NCI-H510A treated with DMSO at 0.1 percent for 48 hours (cell line): ENCODE results near the gene NPBWR2.
"Not testable (repeated sequence)": the region's sequence is repeated elsewhere in the genome, so short reads cannot be mapped to it uniquely, and the experiment has no call there.

ENCODE experiments used
- DNase-seq: peaks from one replicate; lab custom pipeline; 2025; lab: John Stamatoyannopoulos, UW

NPBWR2 gene

GRCh38 chr20:64143018-64143801, 35.8 kb upstream of the NPBWR2 start:
- no peak for DNase-seq

GRCh38 chr20:64142590-64142989, 35.2 kb upstream of the NPBWR2 start:
- DNase-seq = peak; percentile 79

GRCh38 chr20:64140956-64141355, 33.6 kb upstream of the NPBWR2 start:
- no peak for DNase-seq

- no peak for DNase-seq
Measured at GRCh38 chr20:64140061-64140931, 32.9 kb upstream of the NPBWR2 start.

DNA sequence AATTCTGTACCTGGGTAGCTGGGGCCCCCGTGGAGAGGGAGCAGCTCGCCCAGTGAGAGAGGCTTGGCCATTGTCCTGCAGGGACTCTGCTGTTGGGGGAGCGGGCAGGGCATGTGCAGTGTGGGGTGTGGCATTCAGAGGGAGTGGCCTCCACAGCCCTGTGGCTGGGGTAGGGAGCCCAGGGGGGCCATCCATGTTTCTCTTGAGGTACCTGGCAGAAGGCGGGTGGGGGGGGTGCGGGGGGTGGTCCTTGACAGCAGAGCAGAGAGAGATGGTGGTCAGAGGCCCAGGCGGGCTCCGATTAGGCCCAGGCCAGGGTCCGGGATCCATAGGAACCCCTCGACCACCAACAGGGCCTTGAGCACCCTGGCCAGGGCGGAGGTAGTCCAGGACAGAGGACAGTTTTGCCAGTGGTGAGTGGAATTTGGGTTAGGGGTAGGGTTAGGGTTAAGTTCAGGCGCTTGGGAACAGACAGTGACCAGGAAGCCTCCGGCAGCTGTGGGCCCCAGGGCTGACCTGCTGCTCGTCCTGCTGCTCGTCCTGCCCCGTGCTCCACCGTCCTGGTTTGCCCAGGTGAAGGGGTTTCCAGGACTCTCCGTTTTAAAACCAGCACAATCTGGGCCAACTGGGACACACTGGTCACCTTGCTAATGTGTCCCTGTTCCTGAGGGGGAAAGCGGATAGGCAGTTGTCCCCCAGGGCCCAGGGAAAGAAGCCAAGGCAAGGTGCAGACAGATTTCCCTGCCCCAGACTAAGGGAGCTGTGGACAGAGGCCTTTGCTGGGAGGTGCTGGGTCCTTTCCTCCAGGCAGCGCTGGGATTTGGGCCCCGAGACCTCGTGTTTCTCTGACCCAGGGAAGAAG, 32.1 kb upstream of the NPBWR2 start:
- no peak for DNase-seq

DNA sequence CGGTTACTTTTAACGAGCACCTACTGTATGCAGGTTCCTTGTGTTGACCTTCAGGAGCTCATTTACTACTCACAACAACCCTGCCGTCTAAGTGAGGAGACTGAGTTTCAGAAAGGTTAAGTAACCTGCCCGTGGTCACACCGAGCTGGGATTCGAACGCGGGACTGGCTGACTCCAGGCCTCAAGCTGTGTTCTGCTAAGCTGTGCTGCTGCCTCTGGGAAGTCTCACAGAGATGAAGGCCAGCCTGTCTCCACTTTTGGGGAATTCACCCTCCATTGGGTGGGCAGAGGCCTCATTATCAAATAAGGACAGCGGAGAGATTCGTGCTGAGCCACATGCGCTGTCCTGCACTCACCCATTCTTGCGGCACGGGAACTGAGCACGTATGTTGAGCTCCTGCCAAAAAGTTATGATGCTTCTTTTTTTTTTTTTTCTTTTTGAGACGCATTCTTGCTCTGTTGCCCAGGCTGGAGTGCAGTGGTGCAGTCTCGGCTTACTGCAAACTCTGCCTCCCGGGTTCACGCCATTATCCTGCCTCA, 31.0 kb upstream of the NPBWR2 start:
- no peak for DNase-seq

- no peak for DNase-seq
Measured at GRCh38 chr20:64137598-64138031, 30.2 kb upstream of the NPBWR2 start.

- DNase-seq = no peak
Measured at GRCh38 chr20:64136004-64136710, 28.8 kb upstream of the NPBWR2 start.

GRCh38 chr20:64134744-64135143, 27.4 kb upstream of the NPBWR2 start:
- DNase-seq = not testable (repeated sequence)

DNA sequence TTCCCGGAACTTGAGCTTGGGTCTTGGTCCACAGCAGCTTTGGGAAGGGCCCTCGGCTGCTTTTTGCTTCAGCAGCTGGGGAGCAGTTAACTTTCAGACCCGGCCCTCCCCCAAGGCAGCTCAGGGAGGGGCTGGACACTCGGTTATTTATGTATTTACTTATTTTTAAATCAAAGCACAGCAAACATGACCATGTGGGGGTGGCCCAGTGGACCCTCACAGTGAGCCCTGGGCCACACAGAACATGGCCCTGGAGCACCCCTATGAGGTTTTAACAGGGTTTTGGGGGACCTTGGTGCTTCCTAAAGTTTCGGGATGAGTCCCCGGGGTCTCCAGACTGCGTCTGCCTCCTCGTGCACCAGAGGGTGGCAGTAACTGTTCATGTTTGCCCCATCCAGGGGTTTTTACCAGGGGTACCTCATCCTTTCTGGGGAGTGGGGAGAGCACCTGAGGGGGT, 26.6 kb upstream of the NPBWR2 start:
- DNase-seq = no peak

DNA sequence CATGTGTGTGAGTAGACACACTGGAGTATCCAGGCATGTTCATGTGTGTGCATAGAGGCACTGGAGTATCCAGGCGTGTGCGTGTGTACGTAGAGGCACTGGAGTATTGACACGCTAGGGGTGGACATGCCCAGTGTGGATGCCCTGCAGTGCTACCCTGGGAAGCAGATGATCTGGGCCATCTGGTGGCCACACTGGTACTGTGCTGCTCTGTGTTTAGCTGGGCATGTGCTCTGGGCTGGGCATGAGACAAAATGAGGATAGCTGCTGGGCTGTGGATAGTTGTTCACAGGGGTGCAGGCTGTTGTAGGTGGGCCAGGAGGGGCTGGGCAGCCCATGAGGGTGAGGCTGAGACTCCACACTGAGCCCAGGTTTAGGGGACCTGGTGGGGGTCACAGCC, 24.0 kb upstream of the NPBWR2 start:
- DNase-seq = no peak

GRCh38 chr20:64130876-64131275, 23.5 kb upstream of the NPBWR2 start:
- DNase-seq = no peak

DNA sequence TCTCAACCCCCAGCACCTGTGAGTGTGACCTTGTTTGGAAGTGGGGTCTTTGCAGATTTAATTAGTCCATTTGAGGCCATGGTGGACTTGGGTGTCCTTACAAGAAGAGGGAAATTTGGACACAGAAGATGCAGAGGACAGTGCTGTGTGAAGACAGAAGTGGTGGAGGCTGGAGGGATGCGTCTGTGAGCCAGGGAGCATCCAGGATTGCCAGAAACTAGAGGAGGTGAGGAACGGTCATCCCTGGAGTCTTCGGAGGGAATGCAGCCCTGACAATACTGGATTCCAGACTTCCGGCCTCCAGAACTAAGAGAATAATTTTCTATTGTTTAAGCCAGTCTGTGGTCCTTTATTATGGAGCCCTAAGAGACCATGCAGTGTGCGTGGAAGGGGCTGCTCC, 22.9 kb upstream of the NPBWR2 start:
- no peak for DNase-seq

DNA sequence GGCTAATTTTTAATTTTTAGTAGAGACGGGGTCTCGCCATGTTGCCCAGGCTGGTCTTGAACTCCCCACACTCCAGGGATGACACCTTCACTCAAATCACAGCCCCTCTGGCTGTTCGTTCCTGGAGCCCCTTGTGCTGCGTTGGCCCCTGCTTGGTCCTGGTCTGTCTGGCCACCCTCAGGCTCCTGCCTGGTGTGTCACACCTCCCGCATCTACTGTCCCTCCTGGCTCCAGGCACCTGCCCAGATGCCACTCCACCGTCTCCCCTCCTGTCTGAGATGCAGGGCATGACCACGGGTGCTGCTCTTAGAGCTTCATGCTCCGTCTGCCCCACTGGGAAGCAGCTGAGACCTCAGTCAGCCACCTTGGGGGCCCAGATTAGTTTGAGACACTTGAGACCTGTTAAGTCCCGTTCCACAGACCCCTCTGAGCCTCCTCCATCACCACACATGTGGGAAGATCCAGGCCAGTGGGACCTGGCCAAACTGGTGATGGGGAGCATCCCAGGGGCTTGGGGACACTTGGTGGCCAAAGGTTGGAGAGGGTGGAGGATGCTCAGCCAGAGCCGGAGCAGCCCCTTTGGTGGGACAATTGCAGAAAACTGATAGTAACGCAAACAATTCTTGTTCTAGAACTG, 21.9 kb upstream of the NPBWR2 start:
- DNase-seq = no peak

DNA sequence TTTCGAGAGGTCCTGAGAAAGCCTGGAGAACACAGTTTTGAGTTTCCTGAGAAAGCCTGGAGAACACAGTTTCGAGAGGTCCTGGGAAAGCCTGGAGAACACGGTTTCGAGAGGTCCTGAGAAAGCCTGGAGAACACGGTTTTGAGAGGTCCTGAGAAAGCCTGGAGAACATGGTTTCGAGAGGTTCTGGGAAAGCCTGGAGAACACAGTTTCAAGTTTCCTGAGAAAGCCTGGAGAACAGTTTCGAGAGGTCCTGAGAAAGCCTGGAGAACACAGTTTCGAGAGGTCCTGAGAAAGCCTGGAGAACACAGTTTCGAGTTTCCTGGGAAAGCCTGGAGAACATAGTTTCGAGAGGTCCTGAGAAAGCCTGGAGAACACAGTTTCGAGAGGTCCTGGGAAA, 16.2 kb upstream of the NPBWR2 start:
- not testable (repeated sequence) for DNase-seq

DNA sequence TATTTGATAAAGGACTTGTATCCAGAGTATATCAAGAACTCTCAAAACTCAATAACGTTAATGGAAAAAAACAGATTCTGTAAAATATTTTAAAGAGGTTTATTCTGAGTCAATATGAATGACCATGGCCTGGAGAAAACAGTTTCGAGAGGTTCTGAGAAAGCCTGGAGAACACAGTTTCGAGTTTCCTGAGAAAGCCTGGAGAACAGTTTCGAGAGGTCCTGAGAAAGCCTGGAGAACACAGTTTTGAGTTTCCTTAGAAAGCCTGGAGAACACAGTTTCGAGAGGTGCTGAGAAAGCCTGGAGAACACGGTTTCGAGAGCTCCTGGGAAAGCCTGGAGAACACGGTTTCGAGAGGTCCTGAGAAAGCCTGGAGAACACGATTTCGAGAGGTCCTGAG, 15.6 kb upstream of the NPBWR2 start:
- not testable (repeated sequence) for DNase-seq

- DNase-seq = no peak
Measured at GRCh38 chr20:64121586-64121985, 14.2 kb upstream of the NPBWR2 start.

DNA sequence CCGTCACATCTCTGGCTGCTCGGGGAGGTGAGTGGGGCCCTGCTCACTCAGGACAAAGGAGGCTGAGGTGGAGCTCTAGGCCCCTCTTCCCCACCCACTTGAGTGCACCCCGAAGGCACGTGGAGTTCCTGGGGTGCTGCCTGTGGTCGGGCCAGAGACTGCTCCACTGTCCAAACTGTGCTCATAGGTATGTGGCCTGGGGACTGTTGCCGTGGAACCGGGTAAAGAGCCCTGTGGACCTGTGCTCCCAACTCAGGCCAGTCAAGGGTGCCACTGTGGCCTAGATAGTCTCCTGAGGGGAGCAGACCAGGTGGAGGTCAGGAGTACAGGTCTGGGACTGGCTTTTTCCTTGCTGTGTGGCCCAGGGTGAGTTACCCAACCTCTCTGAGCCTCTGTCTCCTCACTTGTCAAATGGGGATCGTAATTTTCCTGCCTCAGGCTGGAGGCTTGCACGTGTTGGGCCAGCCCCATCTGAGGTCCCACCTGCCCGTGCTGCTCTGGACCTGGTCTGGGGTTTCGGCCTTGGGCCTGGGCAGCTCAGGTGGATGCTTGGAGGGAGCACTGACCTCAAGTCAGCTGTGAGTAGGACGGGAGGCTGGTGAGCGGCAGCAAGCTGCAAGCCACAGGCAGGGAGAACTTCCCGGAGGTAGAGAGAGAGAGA, 12.4 kb upstream of the NPBWR2 start:
- DNase-seq = no peak

- DNase-seq = no peak
Measured at GRCh38 chr20:64119301-64119680, 11.9 kb upstream of the NPBWR2 start.

- not testable (repeated sequence) for DNase-seq
Measured at GRCh38 chr20:64117432-64117777, 10.0 kb upstream of the NPBWR2 start.
